Measurements from ENCODE around the gene CLPSL1.
"Not testable (repeated sequence)": the region's sequence is repeated elsewhere in the genome, so short reads cannot be mapped to it uniquely, and the experiment has no call there.

DNA sequence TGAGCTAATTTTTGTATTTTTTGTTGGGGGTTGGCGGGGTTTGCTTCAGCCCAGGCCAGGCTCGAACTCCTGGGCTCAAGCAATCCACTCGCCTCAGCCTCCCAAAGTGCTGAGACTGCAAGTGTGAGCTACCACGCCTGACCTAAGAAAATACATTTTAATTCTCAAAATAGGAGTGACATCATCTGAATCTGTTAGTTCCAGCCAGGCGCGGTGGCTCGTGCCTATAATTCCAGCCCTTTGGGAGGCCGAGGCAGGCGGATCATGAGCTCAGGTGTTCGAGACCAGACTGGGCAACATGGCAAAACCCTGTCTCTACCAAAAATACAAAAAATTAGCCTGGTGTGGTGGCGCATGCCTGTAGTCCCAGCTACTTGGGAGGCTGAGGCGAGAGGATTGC, 46.5 kb upstream of the CLPSL1 start:
- TF ChIP-seq, protein P1, sequence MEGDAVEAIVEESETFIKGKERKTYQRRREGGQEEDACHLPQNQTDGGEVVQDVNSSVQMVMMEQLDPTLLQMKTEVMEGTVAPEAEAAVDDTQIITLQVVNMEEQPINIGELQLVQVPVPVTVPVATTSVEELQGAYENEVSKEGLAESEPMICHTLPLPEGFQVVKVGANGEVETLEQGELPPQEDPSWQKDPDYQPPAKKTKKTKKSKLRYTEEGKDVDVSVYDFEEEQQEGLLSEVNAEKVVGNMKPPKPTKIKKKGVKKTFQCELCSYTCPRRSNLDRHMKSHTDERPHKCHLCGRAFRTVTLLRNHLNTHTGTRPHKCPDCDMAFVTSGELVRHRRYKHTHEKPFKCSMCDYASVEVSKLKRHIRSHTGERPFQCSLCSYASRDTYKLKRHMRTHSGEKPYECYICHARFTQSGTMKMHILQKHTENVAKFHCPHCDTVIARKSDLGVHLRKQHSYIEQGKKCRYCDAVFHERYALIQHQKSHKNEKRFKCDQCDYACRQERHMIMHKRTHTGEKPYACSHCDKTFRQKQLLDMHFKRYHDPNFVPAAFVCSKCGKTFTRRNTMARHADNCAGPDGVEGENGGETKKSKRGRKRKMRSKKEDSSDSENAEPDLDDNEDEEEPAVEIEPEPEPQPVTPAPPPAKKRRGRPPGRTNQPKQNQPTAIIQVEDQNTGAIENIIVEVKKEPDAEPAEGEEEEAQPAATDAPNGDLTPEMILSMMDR (conservative IDR thresholded peaks at IDR 0.05): not testable (repeated sequence)
- TF ChIP-seq EZH2 (IDR thresholded peaks at IDR 0.05; ENCODE audit: low read depth): not testable (repeated sequence)

All from PC-9 (cell line).